HepG2 (cell line): ENCODE measurements around the gene TCP11L1. TPM values are rescaled to one million over a fixed set of nuclear protein-coding genes. Genes with fewer than 3 reads are reported as not detected.

ENCODE experiments used
- CENPBD1 ChIP-seq: sonication (generic); formaldehyde crosslinking; IDR thresholded peaks from 2 replicates; pipeline ENCODE4 v1.8.0; 2022; ENCODE audit warnings: missing genetic modification reagents, low read depth, mild to moderate bottlenecking, borderline replicate concordance
- CTCF ChIP-seq: sonication (generic); formaldehyde crosslinking; IDR thresholded peaks from 2 replicates; pipeline ENCODE4 v1.5.0; 2020; ENCODE audit warnings: mild to moderate bottlenecking, missing genetic modification reagents, moderate library complexity
- EZH2 ChIP-seq: conservative IDR thresholded peaks from 2 replicates; pipeline ENCODE4 v1.6.1; 2012; ENCODE audit warnings: mild to moderate bottlenecking, low read depth, low read length, moderate library complexity
- GFI1 ChIP-seq: sonication (generic); formaldehyde crosslinking; IDR thresholded peaks from 2 replicates; pipeline ENCODE4 v1.5.0; 2020; ENCODE audit warnings: missing genetic modification reagents, mild to moderate bottlenecking, borderline replicate concordance
- HDAC1 ChIP-seq: sonication (generic); formaldehyde crosslinking; IDR thresholded peaks from 2 replicates; pipeline ENCODE4 v1.5.1; 2020; ENCODE audit warnings: mild to moderate bottlenecking, missing genetic modification reagents
- HDAC2 ChIP-seq: sonication (generic); formaldehyde crosslinking; IDR thresholded peaks from 2 replicates; pipeline ENCODE4 v1.4.0; 2020; ENCODE audit warnings: missing genetic modification reagents
- IRF9 ChIP-seq: sonication (generic); formaldehyde crosslinking; IDR thresholded peaks from 2 replicates; pipeline ENCODE4 v1.8.0; 2022; ENCODE audit warnings: missing genetic modification reagents, mild to moderate bottlenecking, borderline replicate concordance
- KLF11 ChIP-seq: IDR thresholded peaks from 2 replicates; pipeline ENCODE4 v1.6.1; 2016; ENCODE audit warnings: missing compliant biosample characterization
- KLF12 ChIP-seq: sonication (generic); formaldehyde crosslinking; IDR thresholded peaks from 2 replicates; pipeline ENCODE4 v1.4.0; 2020; ENCODE audit warnings: missing genetic modification reagents, borderline replicate concordance
- MED8 ChIP-seq: sonication (generic); formaldehyde crosslinking; IDR thresholded peaks from 2 replicates; pipeline ENCODE4 v1.8.1; 2023; ENCODE audit warnings: mild to moderate bottlenecking, missing genetic modification reagents; ENCODE audit not compliant: insufficient replicate concordance
- MTF2 ChIP-seq: sonication (generic); formaldehyde crosslinking; IDR thresholded peaks from 2 replicates; pipeline ENCODE4 v1.5.0; 2020; ENCODE audit warnings: missing genetic modification reagents, borderline replicate concordance
- PATZ1 ChIP-seq: sonication (generic); formaldehyde crosslinking; IDR thresholded peaks from 2 replicates; pipeline ENCODE4 v1.4.0; 2020; ENCODE audit warnings: missing genetic modification reagents
- PHF8 ChIP-seq: sonication (generic); formaldehyde crosslinking; IDR thresholded peaks from 2 replicates; pipeline ENCODE4 v1.5.0; 2020; ENCODE audit warnings: missing genetic modification reagents
- SMARCC2 ChIP-seq: fragments of 450-650 bp; IDR thresholded peaks from 2 replicates; pipeline ENCODE4 v1.6.1; 2017; ENCODE audit warnings: antibody characterized with exemption, mild to moderate bottlenecking
- ZNF3 ChIP-seq: IDR thresholded peaks from 2 replicates; pipeline ENCODE4 v1.7.0; 2017; ENCODE audit warnings: inconsistent platforms
- ZNF343 ChIP-seq: sonication (generic); formaldehyde crosslinking; IDR thresholded peaks from 2 replicates; pipeline ENCODE4 v1.4.0; 2020; ENCODE audit warnings: mild to moderate bottlenecking, missing genetic modification reagents
- ZNF597 ChIP-seq: sonication (generic); formaldehyde crosslinking; IDR thresholded peaks from 2 replicates; pipeline ENCODE4 v1.5.0; 2020; ENCODE audit warnings: missing genetic modification reagents
- ZNF674 ChIP-seq: sonication (generic); formaldehyde crosslinking; IDR thresholded peaks from 2 replicates; pipeline ENCODE4 v1.5.0; 2020; ENCODE audit warnings: low read depth, mild to moderate bottlenecking, missing genetic modification reagents
- ZNF766 ChIP-seq: sonication (generic); formaldehyde crosslinking; IDR thresholded peaks from 2 replicates; pipeline ENCODE4 v1.5.0; 2020; ENCODE audit warnings: missing genetic modification reagents, borderline replicate concordance
- ZNF781 ChIP-seq: sonication (generic); formaldehyde crosslinking; IDR thresholded peaks from 2 replicates; pipeline ENCODE4 v1.5.1; 2020; ENCODE audit warnings: borderline replicate concordance, mild to moderate bottlenecking, missing genetic modification reagents; ENCODE audit errors: not compliant biosample characterization
- ZSCAN22 ChIP-seq: sonication (generic); formaldehyde crosslinking; IDR thresholded peaks from 2 replicates; pipeline ENCODE4 v1.4.0; 2020; ENCODE audit warnings: mild to moderate bottlenecking, missing genetic modification reagents
- ZSCAN25 ChIP-seq: sonication (generic); formaldehyde crosslinking; IDR thresholded peaks from 2 replicates; pipeline ENCODE4 v1.8.0; 2022; ENCODE audit warnings: mild to moderate bottlenecking, missing genetic modification reagents
- polyA plus RNA-seq, 8 experiments: library from polyadenylated mRNA; depleted of rRNA in 3 of 8; stranded (reverse) in 7 of 8; unstranded in 1 of 8; fragments of >200 nt; fragmentation: Illumina TruSeq in 4 of 8; extraction: Trizol in 4 of 8; gene quantifications; 2 replicates each; pipeline versions ENCODE4 v1.2.1 to v1.2.3, GENCODE V29; 2011 to 2016; ENCODE audit warnings: low read depth in 4 of 8, missing spikeins in 1 of 8, mixed read lengths in 1 of 8; ENCODE audit not compliant: insufficient read depth in 1 of 8
- total RNA-seq, 5 experiments: library from RNA; depleted of rRNA; stranded (reverse); fragments of >200 nt; fragmentation: Illumina TruSeq; extraction: Trizol; gene quantifications; 2 replicates each; pipeline ENCODE4 v1.2.3, GENCODE V29; 2016; ENCODE audit warnings: low read depth in 1 of 5

The TCP11L1 gene
- total and polyA plus RNA-seq, 2 of the 13 experiments (the other 11 are each of a cell fraction or from before 2014, with no cell fraction given): 7.9 to 10.1 TPM

GRCh38 chr11:33039274-33040032 is at the start of gene TCP11L1 (continued):
- TF ChIP-seq ZNF781 (CRISPR knock-in tag) (peak; percentile 34), KLF11 (CRISPR knock-in tag) (no peak), KLF12 (CRISPR knock-in tag) (peak; percentile 82; the same call in 1 of the 2 replicates), PHF8 (CRISPR knock-in tag) (peak; percentile 78; the same call in 1 of the 2 replicates), ZNF343 (CRISPR knock-in tag) (no peak), IRF9 (CRISPR knock-in tag) (peak; percentile 76; the same call in 1 of the 2 replicates), CTCF (peak; percentile 60), SMARCC2 (no peak), EZH2 (no peak), CENPBD1 (no peak; the same call in 1 of the 2 replicates), ZNF674 (CRISPR knock-in tag) (no peak), ZNF3 (no peak; the same call in 1 of the 2 replicates), ZSCAN22 (CRISPR knock-in tag) (peak; percentile 46; the same call in 1 of the 2 replicates), HDAC2 (CRISPR knock-in tag) (peak; percentile 54; the same call in 1 of the 2 replicates), HDAC1 (peak; percentile 30), GFI1 (CRISPR knock-in tag) (peak; percentile 50; the same call in 1 of the 2 replicates), MED8 (peak; percentile 89), MTF2 (CRISPR knock-in tag) (peak; percentile 82), ZNF597 (CRISPR knock-in tag) (no peak), PATZ1 (CRISPR knock-in tag) (0 out of 2 replicates have a peak, but pooled peaks have one; percentile 42), ZSCAN25 (CRISPR knock-in tag) (0 out of 2 replicates have a peak, but pooled peaks have one; percentile 29), ZNF766 (CRISPR knock-in tag) (no peak; the same call in 1 of the 2 replicates)
